ENCODE data around the gene C8G. TPM values are rescaled to one million over a fixed set of nuclear protein-coding genes. Genes with fewer than 3 reads are reported as not detected.

C8G gene
- total RNA-seq, 1 experiment from 2014 or later = 0.77 TPM

DNA sequence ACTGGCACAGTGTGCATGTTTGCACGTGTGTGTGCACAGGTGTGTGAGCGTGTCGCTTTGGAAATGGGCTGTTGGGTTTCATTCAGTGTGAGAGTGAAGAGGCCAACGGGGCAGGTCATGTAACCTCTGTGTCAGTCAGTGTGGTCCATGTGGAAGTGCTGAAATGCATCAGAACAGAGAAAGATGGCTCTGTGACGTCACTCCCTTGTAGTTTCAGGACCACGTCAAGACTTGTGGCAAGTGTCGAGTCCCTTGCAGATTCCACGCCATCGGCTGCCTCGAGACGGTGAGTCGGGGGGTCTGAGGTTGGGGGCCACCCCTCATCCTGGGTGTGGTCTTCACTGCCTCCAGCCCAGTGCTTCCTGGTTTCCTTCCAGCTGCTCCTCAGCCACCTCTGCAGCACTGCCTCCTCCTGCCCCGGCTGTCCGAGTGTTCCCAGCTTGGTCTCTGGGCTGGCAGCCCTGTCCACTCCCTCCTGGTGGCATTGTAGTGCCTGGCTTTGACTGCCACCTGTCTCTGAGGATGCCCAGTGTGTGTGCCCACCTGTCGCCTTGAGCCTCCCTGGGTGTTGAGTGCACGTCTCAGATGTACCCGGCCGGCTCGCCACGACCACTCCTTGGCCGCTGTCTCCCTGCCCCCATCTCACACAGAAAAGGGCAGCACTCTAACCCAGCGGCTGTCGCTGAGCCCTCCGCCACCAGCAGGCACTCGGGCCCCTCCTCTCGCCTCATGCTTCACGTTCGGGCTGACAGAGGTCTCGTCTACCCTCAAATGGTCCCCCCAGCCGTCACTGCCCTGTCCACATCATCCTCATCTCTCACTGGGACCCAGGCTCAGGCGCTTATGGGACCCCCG lies 28.5 kb upstream of the C8G start:
- H4K20me1 ChIP-seq (ENCODE audit: low read length) = no peaks in the 10 kb centered on the region
- BruUV-seq (replicated peaks) = no TSS peak
- no peaks in the 10 kb centered on the region for H3F3A ChIP-seq (ENCODE audit: low read length, unreplicated experiment)
- H3K4me2 ChIP-seq (ENCODE audit: low read length) = no peak overlapping the region
- H3K4me1 ChIP-seq (ENCODE audit: insufficient read depth, low read length) = no peaks in the 10 kb centered on the region
- CTCF ChIA-PET = no interaction called here
- peaks cover 7% of the 10 kb centered on the region; the same call in 1 of the 2 replicates for H3K36me3 ChIP-seq (ENCODE audit: low read depth, low read length)
- no peak for TF ChIP-seq EZH2phosphoT487 (IDR thresholded peaks at IDR 0.05; ENCODE audit: borderline replicate concordance, low read length)
- no peak for TF ChIP-seq EZH2 (IDR thresholded peaks at IDR 0.05; ENCODE audit: low read length, unreplicated experiment)
- TF ChIP-seq, protein P1, sequence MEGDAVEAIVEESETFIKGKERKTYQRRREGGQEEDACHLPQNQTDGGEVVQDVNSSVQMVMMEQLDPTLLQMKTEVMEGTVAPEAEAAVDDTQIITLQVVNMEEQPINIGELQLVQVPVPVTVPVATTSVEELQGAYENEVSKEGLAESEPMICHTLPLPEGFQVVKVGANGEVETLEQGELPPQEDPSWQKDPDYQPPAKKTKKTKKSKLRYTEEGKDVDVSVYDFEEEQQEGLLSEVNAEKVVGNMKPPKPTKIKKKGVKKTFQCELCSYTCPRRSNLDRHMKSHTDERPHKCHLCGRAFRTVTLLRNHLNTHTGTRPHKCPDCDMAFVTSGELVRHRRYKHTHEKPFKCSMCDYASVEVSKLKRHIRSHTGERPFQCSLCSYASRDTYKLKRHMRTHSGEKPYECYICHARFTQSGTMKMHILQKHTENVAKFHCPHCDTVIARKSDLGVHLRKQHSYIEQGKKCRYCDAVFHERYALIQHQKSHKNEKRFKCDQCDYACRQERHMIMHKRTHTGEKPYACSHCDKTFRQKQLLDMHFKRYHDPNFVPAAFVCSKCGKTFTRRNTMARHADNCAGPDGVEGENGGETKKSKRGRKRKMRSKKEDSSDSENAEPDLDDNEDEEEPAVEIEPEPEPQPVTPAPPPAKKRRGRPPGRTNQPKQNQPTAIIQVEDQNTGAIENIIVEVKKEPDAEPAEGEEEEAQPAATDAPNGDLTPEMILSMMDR (conservative IDR thresholded peaks at IDR 0.05; ENCODE audit: low read depth, low read length) = no peak
- no peak for ATAC-seq
- no peak overlapping the region for H2AFZ ChIP-seq (ENCODE audit: low read length)
- no peaks in the 10 kb centered on the region for H3K79me2 ChIP-seq (ENCODE audit: low read length)
- no peaks in the 10 kb centered on the region for H3K9me3 ChIP-seq (ENCODE audit: low read length)
- intact Hi-C loops (cut with micrococcal nuclease) = no loop called here
- no peak overlapping the region for H3K27ac ChIP-seq (ENCODE audit: low read length)
- POLR2A ChIA-PET (ENCODE audit: unreplicated experiment) = no interaction called here
- no peaks in the 10 kb centered on the region for H3K9me2 ChIP-seq (replicated peaks; ENCODE audit: low read length)
- no peak overlapping the region for H3K9ac ChIP-seq (ENCODE audit: low read length)
- no peak overlapping the region for H3K4me3 ChIP-seq (ENCODE audit: low read length)
- no peaks in the 10 kb centered on the region for H3K27me3 ChIP-seq (ENCODE audit: low read length)
- DNase-seq = no peak

DNA sequence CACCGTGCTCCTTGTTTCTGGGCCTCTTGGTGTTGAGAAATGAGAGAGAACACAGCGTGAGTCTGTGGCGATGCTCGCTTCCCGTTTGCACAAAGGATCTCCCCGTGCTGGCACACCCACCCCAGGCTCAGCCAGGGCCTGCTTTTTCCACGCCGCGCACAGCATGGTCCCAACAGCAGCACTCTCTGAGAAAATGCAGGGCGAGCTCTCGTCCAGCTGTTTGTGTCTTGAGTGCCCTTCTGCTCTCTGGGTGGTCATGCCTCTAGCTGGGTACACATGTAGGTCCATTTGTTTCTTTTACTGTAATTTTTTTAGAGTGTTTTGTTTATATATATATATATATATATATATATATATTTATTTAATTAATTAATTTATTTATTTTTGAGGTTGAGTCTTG lies 27.1 kb upstream of the C8G start:
- H3K4me3 ChIP-seq (ENCODE audit: low read length) = no peak overlapping the region
- no peak overlapping the region for H3K9ac ChIP-seq (ENCODE audit: low read length)
- TF ChIP-seq EZH2 (IDR thresholded peaks at IDR 0.05; ENCODE audit: low read length, unreplicated experiment) = no peak
- TF ChIP-seq, protein P1 (conservative IDR thresholded peaks at IDR 0.05; ENCODE audit: low read depth, low read length) = no peak
- no peak for TF ChIP-seq EZH2phosphoT487 (IDR thresholded peaks at IDR 0.05; ENCODE audit: borderline replicate concordance, low read length)
- no TSS peak for BruUV-seq (replicated peaks)
- H3K27ac ChIP-seq (ENCODE audit: low read length) = no peak overlapping the region
- ATAC-seq (no peak), DNase-seq (no peak)
- H3K9me2 ChIP-seq (replicated peaks; ENCODE audit: low read length) = no peaks in the 10 kb centered on the region
- no peaks in the 10 kb centered on the region for H3K27me3 ChIP-seq (ENCODE audit: low read length)
- no peaks in the 10 kb centered on the region for H3K4me1 ChIP-seq (ENCODE audit: insufficient read depth, low read length)
- H3K4me2 ChIP-seq (ENCODE audit: low read length) = no peak overlapping the region
- intact Hi-C loops (cut with micrococcal nuclease) = no loop called here
- no peaks in the 10 kb centered on the region for H3F3A ChIP-seq (ENCODE audit: low read length, unreplicated experiment)
- H2AFZ ChIP-seq (ENCODE audit: low read length) = no peak overlapping the region
- no peaks in the 10 kb centered on the region for H3K79me2 ChIP-seq (ENCODE audit: low read length)
- no peaks in the 10 kb centered on the region for H3K9me3 ChIP-seq (ENCODE audit: low read length)
- H4K20me1 ChIP-seq (ENCODE audit: low read length) = no peaks in the 10 kb centered on the region
- ChIA-PET CTCF (no interaction called here), POLR2A (ENCODE audit: unreplicated experiment) (no interaction called here)
- peaks cover 7% of the 10 kb centered on the region; the same call in 1 of the 2 replicates for H3K36me3 ChIP-seq (ENCODE audit: low read depth, low read length)

DNA sequence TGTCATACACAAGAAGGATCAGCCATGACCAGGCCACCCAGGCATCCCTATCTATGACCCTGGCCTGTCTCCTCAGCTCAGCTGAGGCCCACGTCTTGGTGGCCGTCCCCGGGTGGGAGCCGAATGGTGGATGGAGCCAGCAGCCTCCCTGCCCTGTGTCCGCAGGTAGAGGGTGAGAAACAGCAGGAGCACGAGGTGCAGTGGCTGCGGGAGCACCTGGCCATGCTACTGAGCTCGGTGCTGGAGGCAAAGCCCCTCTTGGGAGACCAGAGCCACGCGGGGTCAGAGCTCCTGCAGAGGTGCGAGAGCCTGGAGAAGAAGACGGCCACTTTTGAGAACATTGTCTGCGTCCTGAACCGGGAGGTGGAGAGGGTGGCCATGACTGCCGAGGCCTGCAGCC lies 25.0 kb upstream of the C8G start:
- ATAC-seq = no peak
- Histone ChIP-seq H3K79me2 (ENCODE audit: low read length) (no peaks in the 10 kb centered on the region), H3K9me3 (ENCODE audit: low read length) (no peaks in the 10 kb centered on the region), H2AFZ (ENCODE audit: low read length) (no peak overlapping the region), H3F3A (ENCODE audit: low read length, unreplicated experiment) (no peaks in the 10 kb centered on the region), H4K20me1 (ENCODE audit: low read length) (no peaks in the 10 kb centered on the region), H3K4me2 (ENCODE audit: low read length) (no peak overlapping the region), H3K27me3 (ENCODE audit: low read length) (no peaks in the 10 kb centered on the region), H3K9ac (ENCODE audit: low read length) (no peak overlapping the region), H3K9me2 (replicated peaks; ENCODE audit: low read length) (no peaks in the 10 kb centered on the region), H3K4me3 (ENCODE audit: low read length) (no peak overlapping the region), H3K27ac (ENCODE audit: low read length) (no peak overlapping the region), H3K4me1 (ENCODE audit: insufficient read depth, low read length) (no peaks in the 10 kb centered on the region), H3K36me3 (ENCODE audit: low read depth, low read length) (peaks cover 7% of the 10 kb centered on the region; the same call in 1 of the 2 replicates)
- TF ChIP-seq EZH2phosphoT487 (IDR thresholded peaks at IDR 0.05; ENCODE audit: borderline replicate concordance, low read length) = no peak
- no peak for DNase-seq
- ChIA-PET POLR2A (ENCODE audit: unreplicated experiment) (no interaction called here), CTCF (no interaction called here)
- intact Hi-C loops (cut with micrococcal nuclease) = no loop called here
- no TSS peak for BruUV-seq (replicated peaks)

All from PC-3 (cell line).